ENCODE data around the gene FERMT3. TPM values are rescaled to one million over a fixed set of nuclear protein-coding genes. Genes with fewer than 3 reads are reported as not detected.

Gene FERMT3
- total and polyA plus RNA-seq, 2 of the 8 experiments (the other 6 are each of a cell fraction or from before 2014, with no cell fraction given): 1.4 to 3.7 TPM

- Histone ChIP-seq H3K4ac (replicated peaks; ENCODE audit: insufficient read length, low read depth, low read length) (no peak overlapping the region), H2BK15ac (ENCODE audit: low read length) (no peak overlapping the region), H3K23me2 (ENCODE audit: low read depth, low read length) (no peaks in the 10 kb centered on the region), H2BK5ac (ENCODE audit: low read depth, low read length) (no peak overlapping the region), H2AK5ac (ENCODE audit: low read depth, low read length) (no peak overlapping the region), H2BK120ac (replicated peaks; ENCODE audit: low read depth, low read length) (no peak overlapping the region), H3K18ac (ENCODE audit: extremely low read depth, low read length) (no peak overlapping the region), H3K23ac (ENCODE audit: insufficient read length) (no peak overlapping the region), H3K56ac (replicated peaks; ENCODE audit: insufficient read length, low read depth, low read length) (no peak overlapping the region), H4K91ac (replicated peaks; ENCODE audit: insufficient read length, low read length) (no peak overlapping the region), H3K4me3 (ENCODE audit: extremely low read depth in 1 of 4, insufficient read depth in 2 of 4, low read depth in 3 of 4, low read length in 4 of 4) (no peak overlapping the region), H4K8ac (ENCODE audit: extremely low read depth, insufficient read depth, low read length) (no peak overlapping the region), H3K9ac (replicated peaks in 1 of 4; ENCODE audit: extremely low read depth in 1 of 4, low read depth in 3 of 4, low read length in 3 of 4) (no peak overlapping the region), H4K5ac (ENCODE audit: insufficient read length, low read depth, low read length) (no peak overlapping the region), H3K4me1 (replicated peaks in 1 of 4; ENCODE audit: control insufficient read depth in 3 of 4, insufficient read depth in 4 of 4, low read length in 3 of 4) (no peaks in the 10 kb centered on the region; a peak in 3 of 7 replicates), H3K4me2 (ENCODE audit: insufficient read depth in 1 of 2, low read depth in 2 of 2, low read length in 2 of 2) (no peak overlapping the region), H3K27ac (ENCODE audit: low read depth, low read length) (no peak overlapping the region), H2BK12ac (ENCODE audit: low read depth, low read length) (no peak overlapping the region), H2BK20ac (ENCODE audit: low read length) (no peak overlapping the region), H3K27me3 (replicated peaks in 1 of 4; ENCODE audit: control insufficient read depth in 3 of 4, extremely low read depth in 1 of 4, insufficient read depth in 3 of 4, low read length in 3 of 4) (no peaks in the 10 kb centered on the region), H3K79me2 (ENCODE audit: control insufficient read depth in 1 of 2, insufficient read depth in 2 of 2, low read length in 2 of 2) (no peaks in the 10 kb centered on the region), H2AFZ (ENCODE audit: low read length) (no peak overlapping the region), H3K79me1 (ENCODE audit: low read depth, low read length) (no peaks in the 10 kb centered on the region), H3K9me3 (ENCODE audit: insufficient read depth in 2 of 2, low read depth in 1 of 2, low read length in 1 of 2) (no peaks in the 10 kb centered on the region), H3K36me3 (ENCODE audit: control insufficient read depth in 2 of 4, insufficient read depth in 4 of 4, low read length in 3 of 4) (peaks cover 20 to 82% (median 38%) of the 10 kb centered on the region in 4 experiments), H3K14ac (ENCODE audit: insufficient read length) (no peak overlapping the region), H4K20me1 (replicated peaks in 1 of 2; ENCODE audit: control insufficient read depth in 1 of 2, insufficient read depth in 2 of 2, low read length in 2 of 2) (peaks cover 8 to 21% of the 10 kb centered on the region in 2 experiments)
- no peak for TF ChIP-seq MAX (IDR thresholded peaks at IDR 0.05)
- no peak for TF ChIP-seq CHD2 (IDR thresholded peaks at IDR 0.05; ENCODE audit: low read length)
- TF ChIP-seq NRF1 (IDR thresholded peaks at IDR 0.05; ENCODE audit: low read depth, low read length): no peak
- no peak for TF ChIP-seq CBX5 (IDR thresholded peaks at IDR 0.05; ENCODE audit: low read depth, low read length)
- TF ChIP-seq SIRT6 (IDR thresholded peaks at IDR 0.05; ENCODE audit: low read length): no peak
- no peak for TF ChIP-seq TBP (IDR thresholded peaks at IDR 0.05; ENCODE audit: low read depth, low read length)
- 93% methylated on average over 16 of the region's 18 CpGs; no CpG with 5 or more reads in 1 of the 2 experiments for WGBS, 2 experiments (ENCODE audit: extremely low coverage in 1 of 2, insufficient coverage in 1 of 2, insufficient read length in 1 of 2, insufficient replicate concordance in 2 of 2, low coverage in 1 of 2, low lambda C conversion rate in 2 of 2, missing lambda C conversion rate in 1 of 2)
- no peak for DNase-seq (ENCODE audit: low read depth in 1 of 2, low spot score in 2 of 2)
- CTCF ChIA-PET (ENCODE audit: partially characterized antibody): interaction anchor here (0.7 to 7.9 kb wide), 6 partner anchors 6 to 55 kb away, joined by 3 to 62 read pairs (median 6); partner anchors contain the start of genes CATSPERZ and FERMT3
- POLR2A ChIA-PET (ENCODE audit: partially characterized antibody): interaction anchor here (1.2 to 11.9 kb wide), 5 partner anchors 5 to 39 kb away, joined by 3 to 352 read pairs (median 4); partner anchors contain the start of genes CATSPERZ, FKBP2, PLCB3 and PPP1R14B
- no peak for FAIRE-seq
Observed at GRCh38 chr11:64261556-64262080, 55.1 kb downstream of the FERMT3 start.

Measured in H1 (cell line).